Measurements from ENCODE around the gene TTLL13. TPM values are rescaled to one million over a fixed set of nuclear protein-coding genes. Genes with fewer than 3 reads are reported as not detected.
A peak's percentile ranks its signal among the peaks of the same experiment; 100 is the strongest.

Gene TTLL13
- total RNA-seq, 4 donors from 2014 or later: 0.63 TPM; not detected in 3

DNA sequence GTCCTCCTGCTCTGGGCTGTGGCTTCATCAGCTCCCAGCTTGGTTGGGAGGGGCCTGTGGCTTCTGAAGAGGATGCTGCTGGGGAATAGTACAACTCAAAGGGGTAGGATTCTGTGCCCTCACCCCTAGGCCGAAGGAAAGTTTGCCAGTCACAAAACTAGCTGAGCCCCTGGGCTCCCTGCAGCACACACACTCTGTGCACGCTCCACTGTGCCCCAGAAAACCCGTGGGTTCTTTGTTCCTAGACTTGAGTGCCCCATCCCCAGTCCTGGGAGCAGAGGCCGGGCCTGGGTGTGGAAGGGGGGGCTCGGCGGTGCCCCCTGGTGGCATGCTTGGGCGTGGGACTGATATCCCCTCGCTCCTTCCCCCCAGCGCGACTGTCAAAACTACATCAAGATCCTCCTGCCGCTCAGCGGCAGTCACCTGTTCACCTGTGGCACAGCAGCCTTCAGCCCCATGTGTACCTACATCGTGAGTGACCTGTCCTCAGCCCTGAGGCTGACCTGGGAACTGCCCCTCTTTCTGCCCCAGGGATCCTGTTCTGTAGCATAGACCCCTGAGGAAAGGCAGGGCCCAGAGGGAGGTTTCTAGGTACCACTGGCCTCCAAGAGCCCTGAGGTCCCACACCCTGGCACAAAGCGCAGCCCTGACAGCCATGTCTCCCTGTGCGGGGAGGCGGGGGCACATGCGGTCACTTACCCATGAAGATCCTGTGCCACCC, 29.8 kb upstream of the TTLL13 start:
- 68 to 70% methylated on average over 8 to 17 of the region's 17 CpGs for WGBS, 2 donors
- no peak for DNase-seq (ENCODE audit: low spot score in 2 of 2)
- no peak for TF ChIP-seq CTCF (IDR thresholded peaks at IDR 0.05)
- no peak for TF ChIP-seq POLR2A (IDR thresholded peaks at IDR 0.05)
- intact Hi-C loops (cut with DNase I; ENCODE audit: low total_unique reads): no loop called here
- no peak overlapping the region for H3K4me3 ChIP-seq (ENCODE audit: low read depth, poor library complexity, severe bottlenecking)

- WGBS, 2 donors: 48 to 62% methylated on average over 12 to 14 of the region's 14 CpGs
- H3K4me3 ChIP-seq (ENCODE audit: low read depth, poor library complexity, severe bottlenecking): no peak overlapping the region
- intact Hi-C loops (cut with DNase I; ENCODE audit: low total_unique reads): no loop called here
- no peak for TF ChIP-seq POLR2A (IDR thresholded peaks at IDR 0.05)
- peak in 1 of 3 donors; percentile 47 for TF ChIP-seq CTCF (IDR thresholded peaks at IDR 0.05)
- peak in 1 of 2 donors; percentile 91 for DNase-seq (ENCODE audit: low spot score in 2 of 2)
These were observed 28.0 kb upstream of the TTLL13 start for GRCh38 chr15:90221246-90221900.

- intact Hi-C loops (cut with DNase I; ENCODE audit: low total_unique reads): no loop called here
- TF ChIP-seq POLR2A (IDR thresholded peaks at IDR 0.05) (no peak), CTCF (IDR thresholded peaks at IDR 0.05) (no peak)
These were observed 26.8 kb upstream of the TTLL13 start for GRCh38 chr15:90222547-90222946.

GRCh38 chr15:90223441-90224165, 25.8 kb upstream of the TTLL13 start:
- WGBS, 2 donors: 86 to 88% methylated on average over 22 of the region's 22 CpGs
- no peak overlapping the region for H3K4me3 ChIP-seq (ENCODE audit: low read depth, poor library complexity, severe bottlenecking)
- intact Hi-C loops (cut with DNase I; ENCODE audit: low total_unique reads): no loop called here
- TF ChIP-seq POLR2A (IDR thresholded peaks at IDR 0.05): no peak
- TF ChIP-seq CTCF (IDR thresholded peaks at IDR 0.05): no peak
- no peak for DNase-seq (ENCODE audit: low spot score in 2 of 2)

More at GRCh38 chr15:90222547-90222946, 26.8 kb upstream of the TTLL13 start:
- DNase-seq (ENCODE audit: low spot score in 2 of 2): no peak
- WGBS, 2 donors: 88 to 89% methylated on average over 2 of the region's 2 CpGs
- H3K4me3 ChIP-seq (ENCODE audit: low read depth, poor library complexity, severe bottlenecking): no peak overlapping the region

- WGBS, 2 donors: 82 to 91% methylated on average over 5 to 14 of the region's 17 CpGs
- H3K4me3 ChIP-seq (ENCODE audit: low read depth, poor library complexity, severe bottlenecking): no peak overlapping the region
- intact Hi-C loops (cut with DNase I; ENCODE audit: low total_unique reads): no loop called here
- TF ChIP-seq POLR2A (IDR thresholded peaks at IDR 0.05) (no peak), CTCF (IDR thresholded peaks at IDR 0.05) (no peak)
- no peak for DNase-seq (ENCODE audit: low spot score in 2 of 2)
These were observed 24.3 kb upstream of the TTLL13 start for GRCh38 chr15:90225047-90225446.

Measured in lower leg skin (tissue), 4 donors.